GM21367 (cell line): Measurements from ENCODE around the gene SUN2.

Experiments used
- ATAC-seq: cut with Tn5 transposase; IDR thresholded peaks from one replicate; pipeline ENCODE4 v1.9.1; 2021; ENCODE audit not compliant: unreplicated experiment

Gene SUN2

DNA sequence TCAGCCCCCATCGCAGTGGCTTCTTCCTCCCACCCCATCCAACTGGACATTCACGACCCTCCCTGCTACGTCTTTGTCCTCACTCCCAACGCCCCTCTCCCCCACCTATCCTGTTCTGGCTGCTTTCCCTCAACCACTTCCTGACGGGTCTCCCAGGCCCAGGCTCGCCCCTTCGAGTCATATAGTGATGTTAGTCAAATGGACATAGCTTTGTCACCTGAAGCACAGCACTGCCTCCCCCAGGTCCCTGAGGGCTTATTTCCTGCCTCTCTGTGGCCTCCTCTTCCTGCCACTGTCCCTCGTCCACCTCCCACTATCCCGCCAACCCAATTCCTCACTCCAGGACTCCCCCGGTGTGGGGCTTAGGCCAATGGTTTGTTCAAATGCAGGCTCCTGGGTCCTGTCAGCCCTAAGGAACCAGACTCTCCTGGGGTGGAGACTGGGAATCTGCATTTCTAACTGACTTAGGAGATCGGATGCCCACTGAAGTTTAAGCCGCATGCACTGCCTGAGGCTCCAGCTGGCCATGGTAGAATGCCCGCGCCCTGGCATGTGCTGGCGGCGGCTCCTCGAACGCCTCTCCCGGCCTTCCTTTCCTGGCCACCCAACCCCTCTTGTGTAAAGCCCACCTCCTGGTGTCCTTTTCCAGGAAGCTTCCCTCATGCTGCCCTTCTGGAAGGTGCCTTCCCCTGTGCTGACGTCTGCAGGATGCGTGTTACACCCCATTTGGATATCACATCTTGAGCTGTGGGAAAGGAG, 18.3 kb downstream of the SUN2 start:
- ATAC-seq, result no peak

DNA sequence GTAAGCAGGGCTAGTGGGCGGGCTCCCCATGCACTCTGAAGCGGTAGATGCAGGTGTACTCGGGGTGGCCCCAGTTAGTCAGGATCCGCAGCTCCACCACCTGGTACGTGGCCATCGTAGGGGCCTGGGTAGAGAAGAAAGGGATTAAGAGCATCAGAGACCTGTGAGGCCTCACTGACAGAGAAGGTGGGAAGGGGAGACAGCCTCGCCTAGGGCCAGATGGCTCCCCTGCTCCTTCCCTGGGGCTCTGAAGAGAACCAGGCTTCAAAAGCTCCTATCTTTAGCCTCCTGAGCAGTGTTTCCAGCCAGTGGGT, 19.6 kb downstream of the SUN2 start:
- ATAC-seq, result no peak

DNA sequence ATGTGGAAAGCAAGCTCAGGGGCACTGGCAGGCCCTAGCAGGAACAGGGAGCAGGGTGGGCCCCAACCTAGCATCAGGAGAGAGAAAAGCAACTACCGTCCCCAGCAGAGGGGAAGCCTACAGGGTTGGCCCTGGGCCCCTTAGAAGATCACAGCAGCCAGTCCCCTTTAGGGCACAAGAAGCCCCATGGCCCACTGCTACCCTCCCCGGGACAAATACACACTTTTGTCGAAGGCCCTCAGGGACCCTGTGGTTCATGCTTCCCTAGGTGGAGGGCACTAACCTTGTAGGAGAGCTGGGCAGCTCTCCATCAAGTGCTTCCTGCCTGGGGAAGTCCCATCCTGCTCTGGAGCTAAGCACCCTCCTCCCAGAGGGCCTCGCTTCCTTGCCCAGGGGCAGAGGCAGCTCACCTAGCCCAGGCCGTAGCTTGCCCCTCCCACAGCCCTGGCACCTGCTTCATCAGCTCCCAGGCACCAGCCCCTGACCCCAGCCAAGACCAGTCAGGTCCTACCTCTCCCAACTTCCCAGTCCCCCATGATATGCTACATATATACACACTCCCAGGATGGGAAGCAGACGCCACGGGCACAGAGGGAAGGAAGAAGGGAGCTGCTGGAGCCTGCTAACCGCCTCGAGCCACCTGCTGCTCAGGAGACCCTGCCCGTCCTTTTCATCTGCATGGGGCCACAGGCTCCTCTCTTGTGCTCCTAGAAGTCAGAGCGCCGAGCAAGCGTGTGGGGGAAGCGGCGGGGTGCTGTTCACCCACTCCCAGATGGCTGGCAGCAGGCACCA, 20.1 kb downstream of the SUN2 start:
- no peak for ATAC-seq

DNA sequence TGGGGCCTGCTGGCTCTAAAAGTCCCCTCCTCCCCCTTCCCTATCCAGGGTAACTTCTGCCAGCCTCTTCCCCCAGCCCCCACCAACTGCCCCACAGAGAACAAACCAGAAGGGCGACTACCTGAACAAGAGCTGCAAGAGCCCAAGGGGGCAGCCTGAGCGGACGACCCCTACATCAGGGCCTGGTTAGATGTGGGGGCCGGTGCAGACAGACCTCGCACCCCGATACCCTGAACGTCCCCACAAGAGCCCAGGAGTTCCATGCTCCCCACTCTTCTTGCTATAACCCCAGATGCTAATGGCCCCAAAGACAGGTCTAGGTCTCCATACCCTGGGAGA, 20.7 kb downstream of the SUN2 start:
- no peak for ATAC-seq

DNA sequence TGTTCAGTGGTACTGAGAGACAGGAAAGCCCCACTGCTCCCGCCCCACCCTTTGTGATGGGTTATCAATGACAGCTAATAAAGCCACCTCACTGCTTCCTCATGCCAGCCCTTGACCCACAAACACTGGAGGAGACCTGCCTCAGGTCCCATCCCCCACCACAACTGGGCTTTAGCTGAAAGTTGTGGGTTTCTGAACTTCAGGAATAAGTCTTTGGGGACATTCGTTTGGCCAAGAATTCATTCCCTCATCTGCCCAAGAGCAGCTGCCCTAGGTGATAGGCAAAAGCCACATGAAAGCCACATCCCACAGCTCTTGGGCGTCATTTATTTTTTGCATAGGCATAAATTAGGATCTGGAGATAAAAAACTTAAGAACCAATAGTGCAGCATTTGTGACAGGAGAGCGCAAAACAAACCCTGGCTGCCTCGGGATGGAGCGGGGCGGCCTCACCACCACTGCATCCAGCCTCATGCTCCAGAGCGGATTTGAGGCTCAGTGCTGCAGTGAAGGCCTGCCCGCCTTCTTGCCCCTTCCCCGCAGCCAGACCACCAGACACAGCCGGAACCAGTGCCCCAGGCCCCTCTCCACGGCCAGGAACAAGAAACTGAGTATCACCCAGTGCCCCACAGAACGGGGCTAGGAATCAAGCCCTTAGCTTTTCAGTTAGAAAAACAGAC, 21.2 kb downstream of the SUN2 start:
- ATAC-seq, result no peak

DNA sequence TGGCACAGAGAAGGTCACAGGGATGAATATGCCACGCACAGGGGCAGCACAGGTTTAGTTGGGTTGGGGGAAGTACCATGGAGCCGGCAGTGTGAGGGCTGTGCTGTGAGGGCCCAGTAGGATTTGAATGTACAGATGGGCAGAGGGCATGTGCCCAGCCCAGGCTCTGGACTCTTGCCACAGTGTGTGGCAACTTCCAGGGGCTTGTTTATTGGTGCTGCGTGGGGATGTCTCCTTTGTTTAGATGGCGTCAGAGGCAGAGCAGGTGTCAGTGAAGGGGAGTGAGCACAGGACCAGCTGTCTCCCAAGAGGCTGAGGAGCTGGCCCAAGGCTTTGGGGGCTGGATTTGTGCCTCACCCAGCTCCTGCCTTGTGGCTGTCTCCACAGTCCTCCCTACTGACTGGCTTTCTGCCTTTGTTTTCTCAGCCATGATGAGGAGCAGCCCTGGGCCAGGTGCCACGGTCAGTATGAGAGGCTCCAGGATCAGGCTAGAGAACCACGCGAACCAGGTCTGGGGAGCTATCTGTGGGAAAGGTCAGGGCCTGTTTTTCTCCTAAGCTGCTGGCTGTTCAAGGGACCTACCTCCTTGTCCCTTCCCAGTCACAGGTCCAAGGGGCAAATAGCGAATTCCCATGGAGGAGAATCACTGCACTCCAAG, 21.9 kb downstream of the SUN2 start:
- no peak for ATAC-seq

DNA sequence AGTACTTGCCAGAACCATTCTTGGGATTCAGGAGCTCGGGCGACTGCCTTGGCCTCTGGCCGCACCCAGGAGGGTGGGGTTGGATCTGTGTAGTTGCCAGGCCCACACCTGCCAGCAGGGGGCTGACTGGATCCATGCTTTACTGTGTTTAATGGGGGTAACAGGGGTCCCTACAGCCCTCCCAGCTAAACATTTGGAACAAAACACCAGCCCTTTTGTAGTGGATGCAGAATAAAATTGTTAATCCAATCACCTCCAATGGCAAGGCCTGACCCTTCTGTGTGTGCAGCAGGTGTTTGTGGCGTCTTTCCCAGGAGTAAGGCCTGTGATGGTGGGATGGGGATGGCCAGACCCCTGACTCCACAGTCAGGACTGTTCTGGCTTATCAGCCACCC, 22.5 kb downstream of the SUN2 start:
- no peak for ATAC-seq

DNA sequence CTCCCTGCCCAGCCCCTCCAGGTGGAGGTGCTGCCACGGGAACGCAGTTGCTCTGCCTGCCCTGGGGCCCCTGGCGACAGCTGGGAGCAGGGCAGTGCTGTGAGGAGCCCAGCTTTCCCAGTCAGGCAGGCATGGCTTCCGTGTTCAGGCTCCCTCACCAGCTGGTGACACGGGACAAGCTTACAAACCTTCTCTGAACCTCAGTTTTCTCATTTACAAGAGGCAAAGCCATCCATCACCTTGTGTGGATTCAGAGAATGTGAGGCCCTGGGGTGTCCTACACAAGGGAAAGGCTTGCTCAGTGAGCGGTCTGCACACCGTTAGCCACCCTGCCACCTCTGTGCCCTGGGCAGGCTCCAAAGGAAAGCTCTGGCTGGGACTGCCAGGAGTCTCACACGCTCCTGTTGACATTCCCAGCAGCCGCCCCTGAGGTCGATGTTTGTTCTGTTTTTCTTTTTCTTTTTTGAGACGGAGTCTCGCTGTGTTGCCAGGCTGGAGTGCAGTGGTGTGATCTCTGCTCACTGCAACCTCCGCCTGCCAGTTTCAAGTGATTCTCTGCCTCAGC, 23.5 kb downstream of the SUN2 start:
- no peak for ATAC-seq

DNA sequence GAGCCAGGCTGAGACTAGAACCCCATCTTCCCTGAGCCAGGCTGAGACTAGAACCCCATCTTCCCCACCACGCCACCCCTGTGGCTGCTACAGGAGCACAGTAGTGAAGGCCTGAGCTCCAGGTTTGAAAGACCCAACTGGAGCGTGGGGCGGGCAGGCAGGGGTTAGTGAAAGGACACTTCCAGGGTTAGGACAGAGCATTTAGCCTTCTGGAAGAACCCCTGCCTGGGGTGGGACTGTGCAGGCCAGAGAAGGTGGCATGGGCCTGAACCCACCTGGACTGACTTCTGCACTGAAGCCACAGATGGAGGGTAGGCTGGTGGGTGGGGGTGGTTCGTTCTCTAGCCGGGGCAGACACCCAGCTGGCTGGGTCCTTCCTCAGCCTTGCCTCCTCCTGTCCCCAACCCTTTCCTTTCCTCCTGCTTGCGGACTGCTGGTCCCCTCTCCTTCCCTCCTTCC, 24.1 kb downstream of the SUN2 start:
- no peak for ATAC-seq

DNA sequence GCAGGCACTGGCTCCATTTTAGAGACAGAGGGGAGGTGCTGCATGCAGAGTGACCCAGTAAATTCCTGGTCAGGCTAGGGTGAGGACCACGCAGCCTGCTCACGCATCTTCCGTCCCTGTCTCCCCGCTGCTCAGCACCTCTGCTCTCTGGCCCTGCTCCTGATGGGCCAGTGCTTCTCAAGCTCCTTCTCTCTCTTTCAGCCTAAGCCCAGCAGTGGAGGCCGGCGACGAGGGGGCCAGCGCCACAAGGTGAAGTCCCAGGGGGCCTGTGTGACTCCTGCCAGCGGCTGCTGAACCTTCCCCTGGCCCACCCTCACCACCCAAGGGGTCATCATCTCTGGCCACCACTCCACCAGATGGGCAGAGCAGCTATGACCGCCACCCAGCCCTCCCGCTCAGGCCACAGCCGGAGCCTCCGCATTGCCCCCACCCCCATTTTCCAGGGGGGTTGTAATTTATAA, 25.4 kb downstream of the SUN2 start:
- no peak for ATAC-seq

DNA sequence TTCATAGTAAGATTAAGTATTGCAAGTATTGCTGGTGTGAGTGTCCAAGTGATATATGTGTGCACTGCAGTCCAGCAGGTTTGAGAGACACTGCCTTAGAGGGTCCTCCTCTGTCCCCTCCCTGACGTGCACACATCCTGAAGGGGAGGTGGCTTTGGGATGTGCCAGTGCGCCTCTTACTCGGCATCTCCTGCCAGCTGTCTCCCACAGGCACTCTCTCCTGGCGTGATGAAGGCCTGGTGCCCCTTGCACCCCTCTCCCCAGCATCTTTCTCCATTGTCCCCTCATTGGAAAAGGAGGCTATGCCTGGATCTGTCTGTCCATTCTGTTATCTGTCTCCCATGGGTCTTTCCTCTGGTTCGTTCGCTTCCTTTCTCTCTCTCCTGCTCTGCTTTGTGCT, 25.9 kb downstream of the SUN2 start:
- no peak for ATAC-seq

DNA sequence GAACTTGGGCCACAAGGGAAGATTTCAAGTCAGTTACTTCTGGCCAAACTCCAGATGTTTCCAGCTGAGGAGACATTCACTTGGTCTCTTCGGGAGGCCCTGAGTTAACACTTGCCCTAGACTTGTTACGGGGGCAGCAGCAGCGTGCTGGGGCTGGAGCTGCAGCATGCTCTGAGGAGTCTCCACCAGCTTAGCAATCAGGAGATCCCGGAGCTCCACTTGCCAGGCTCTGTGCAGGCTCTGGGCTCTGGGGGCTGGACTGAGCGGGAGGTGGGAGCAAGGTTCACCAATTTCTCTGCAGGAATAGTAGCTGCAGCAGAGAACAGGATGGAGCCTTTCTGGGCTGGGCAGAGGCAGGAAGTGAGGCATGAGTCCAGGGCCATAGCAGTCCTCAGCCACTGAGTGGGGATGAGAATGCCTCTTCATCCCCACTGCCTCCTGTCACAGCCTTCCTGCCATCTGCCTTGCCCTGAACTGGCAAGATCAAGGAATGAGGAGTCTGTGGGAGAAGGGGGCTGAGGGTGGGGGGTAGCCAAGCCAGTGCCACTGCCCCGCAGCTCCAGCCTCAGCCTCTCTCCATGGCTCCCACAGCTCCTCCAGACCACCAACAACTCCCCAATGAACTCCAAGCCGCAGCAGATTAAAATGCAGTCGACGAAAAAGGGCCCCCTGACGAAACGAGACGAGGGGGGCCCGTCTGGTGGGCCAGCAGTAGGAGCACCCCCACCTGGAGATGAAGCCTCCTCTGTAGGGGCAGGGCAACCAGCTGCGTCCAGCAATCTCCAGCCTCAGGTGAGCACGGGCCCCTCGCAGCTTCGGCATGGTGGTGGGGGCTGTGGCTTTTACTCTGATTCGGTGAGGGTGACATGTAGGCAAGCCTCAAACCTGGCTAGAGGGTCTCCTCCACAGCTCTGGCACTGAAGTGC, 26.7 kb downstream of the SUN2 start:
- no peak for ATAC-seq

DNA sequence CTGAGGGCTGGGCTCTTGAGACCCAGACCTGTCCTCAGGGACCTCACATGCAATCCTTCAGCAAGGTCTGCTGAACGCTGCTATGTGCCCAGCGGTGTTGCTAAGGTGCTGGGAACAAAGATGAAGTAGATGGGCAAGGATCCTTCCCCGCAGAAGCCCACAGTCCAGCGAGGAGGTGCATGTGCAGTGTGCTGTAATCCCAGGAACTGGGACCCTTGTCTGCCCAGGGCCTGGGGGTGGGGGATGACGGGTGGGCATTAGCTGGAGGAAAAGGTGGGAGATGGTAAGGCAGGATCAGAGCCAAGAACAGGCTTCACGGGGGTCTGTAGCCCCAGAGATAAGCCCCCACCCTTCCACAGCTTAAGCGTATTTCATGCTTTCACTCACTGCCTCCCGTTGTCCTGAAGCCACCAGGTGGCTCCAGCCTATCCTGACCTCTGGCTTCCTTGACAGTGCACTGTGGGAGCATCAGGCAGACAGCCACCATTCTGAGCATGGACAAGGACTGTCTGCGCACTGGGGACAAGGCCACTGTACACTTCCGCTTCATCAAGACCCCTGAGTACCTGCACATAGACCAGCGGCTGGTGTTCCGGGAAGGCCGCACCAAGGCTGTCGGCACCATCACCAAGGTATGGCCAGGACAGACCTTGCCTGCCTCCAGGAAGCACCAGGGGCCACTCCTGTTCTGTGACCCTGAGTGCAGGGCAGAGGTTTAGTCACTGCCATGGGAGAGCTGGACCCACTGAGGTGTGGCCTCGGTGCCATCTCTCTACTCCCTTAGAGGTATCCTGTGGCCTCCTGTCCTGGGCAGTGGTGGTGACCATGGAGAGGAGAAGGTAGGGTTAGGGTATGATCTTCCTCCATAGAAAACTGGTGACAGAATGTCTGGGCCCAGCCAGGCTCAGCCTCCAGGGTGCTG, 28.0 kb downstream of the SUN2 start:
- ATAC-seq, result no peak

DNA sequence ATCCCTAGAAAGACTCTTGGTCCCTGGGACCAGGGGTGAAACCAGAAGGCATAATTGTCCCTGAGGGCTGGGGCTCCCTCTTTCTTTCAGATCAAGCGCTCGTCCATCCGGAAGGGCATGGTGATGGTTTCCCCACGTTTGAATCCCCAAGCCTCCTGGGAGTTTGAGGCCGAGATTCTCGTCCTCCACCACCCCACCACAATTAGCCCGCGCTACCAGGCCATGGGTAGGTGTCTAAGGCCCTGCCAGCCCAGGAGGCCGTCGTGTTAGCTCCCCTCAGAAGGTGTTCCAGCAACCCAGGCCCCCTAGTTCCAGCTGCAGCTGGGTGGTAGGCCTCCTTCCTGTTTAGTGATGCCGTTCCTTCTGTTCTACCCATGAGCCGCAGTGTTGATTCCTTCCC, 28.7 kb downstream of the SUN2 start:
- no peak for ATAC-seq

DNA sequence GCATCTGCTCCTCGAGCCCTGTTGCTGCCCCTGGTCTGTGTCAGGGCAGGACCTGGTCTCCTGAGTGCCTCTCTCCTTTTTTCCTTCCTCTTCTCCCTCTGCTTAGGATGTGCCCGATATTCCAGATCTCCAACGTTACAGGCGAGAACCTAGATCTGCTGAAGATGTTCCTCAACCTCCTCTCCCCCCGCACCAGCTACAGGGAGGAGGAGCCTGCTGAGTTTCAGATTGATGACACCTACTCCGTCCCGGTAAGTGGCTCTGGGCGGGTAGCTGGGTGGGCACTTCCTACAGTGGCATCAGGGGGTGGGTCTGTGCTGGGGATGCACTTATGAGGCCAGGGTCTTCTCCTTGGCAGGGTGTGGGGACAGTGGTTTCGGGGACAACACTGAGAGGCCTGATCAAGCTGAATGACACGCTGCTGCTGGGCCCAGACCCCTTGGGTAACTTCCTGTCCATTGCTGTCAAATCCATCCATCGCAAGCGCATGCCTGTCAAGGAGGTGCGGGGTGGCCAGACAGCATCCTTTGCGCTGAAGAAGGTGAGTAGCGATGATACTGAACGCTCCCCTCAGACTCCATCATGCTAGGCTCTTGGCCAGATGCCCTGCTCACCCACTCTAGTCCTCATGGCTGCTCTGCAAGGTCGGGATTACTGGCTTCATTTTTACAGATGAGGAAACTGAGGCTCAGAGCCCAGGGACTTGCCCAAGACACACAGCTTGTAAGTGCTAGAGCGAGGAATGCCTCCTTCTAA, 29.7 kb downstream of the SUN2 start:
- no peak for ATAC-seq

DNA sequence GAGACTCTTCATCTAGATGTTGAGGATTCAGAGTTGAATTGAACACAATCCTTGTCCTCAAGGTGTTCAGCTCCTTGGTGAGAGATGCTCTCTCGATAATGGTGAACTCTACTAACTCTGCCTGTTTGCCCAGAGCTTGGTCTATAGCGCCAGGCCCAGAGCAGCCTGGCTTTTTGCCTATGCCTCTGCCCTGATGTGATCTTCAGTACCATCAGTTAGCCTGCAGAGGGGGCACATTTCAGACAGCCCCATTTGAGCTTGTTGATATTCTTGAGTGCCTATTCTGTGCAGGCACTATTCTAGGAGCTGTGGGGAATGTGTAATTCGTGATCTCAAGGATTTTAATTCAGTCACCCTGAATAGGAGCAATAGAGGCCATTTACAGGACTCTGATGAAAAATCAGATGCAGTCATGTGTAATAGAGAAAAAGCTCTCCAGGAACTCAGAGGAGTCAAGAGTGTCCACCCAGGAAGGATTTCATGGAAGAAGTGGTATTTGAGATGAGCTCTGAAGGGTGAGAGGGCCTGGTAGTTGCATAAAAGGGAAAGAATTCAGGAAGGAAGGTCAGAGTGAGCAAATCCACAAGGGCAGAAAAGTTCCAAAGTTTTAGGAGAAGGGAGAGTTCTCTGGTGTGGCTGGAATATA, 30.7 kb downstream of the SUN2 start:
- no peak for ATAC-seq

DNA sequence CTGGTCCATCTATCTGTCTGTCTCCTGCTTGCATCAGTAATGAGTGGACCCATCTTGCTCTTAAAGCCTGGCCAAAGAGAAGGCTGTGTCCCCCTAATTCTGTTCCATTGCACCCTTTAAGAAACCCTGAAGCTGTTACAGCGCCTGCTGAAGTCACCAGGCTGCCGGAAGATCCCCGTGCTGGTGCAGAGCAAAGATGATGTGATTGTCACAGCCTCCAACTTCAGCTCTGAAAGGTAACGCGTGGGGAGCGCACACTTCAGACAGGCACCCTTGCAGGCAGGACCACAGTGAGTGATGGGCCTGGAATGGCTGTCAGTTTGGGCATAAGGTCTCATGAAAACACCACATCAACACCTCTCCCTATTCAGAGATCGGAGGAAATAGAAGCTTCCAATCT, 31.6 kb downstream of the SUN2 start:
- no peak for ATAC-seq

DNA sequence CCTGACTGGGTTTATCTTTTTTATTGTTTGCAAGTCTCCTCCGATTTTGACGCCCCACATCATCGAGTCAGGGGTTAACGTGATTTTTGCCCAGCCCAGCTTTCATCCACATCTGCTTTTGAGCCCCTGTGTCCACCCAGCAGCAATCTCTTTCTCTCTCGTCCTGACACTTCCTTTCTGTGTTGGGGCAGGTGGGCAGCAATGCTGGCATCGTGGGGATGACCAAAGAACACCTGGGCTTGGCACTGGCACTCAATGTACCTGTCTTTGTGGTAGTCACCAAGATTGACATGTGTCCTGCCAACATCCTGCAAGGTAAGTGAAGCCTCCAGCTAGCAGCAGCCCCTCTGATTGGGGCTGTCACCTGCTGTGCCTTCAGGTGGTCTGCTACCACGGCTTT, 34.2 kb downstream of the SUN2 start:
- ATAC-seq, result no peak
